Endometrium (tissue), 2 donors: ENCODE measurements around the gene HIVEP2.

ENCODE experiments used
- FAIRE-seq: peaks from 2 replicates; lab custom pipeline; 2012; peaks lifted over from hg19 to GRCh38; lab: Jason Lieb, UNC
- donor health status: control.
- donor health status: control.

The HIVEP2 gene

DNA sequence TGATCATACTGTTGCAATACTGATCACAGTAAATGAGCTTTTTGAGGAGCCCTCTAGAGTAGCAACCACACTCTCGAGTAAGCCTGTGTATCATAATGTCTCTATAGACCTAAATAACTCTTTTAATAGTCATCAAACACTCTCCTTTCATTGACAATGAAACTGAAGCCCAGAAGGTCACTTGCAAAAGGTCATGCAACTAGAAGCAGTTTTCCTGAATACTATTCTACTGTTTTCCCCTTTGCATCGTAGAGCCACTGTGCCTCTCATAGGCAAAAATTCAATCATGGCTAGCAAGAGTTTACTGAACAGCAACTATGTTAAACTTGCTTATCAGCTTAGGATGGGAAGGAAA lies 105.3 kb downstream of the HIVEP2 start:
- FAIRE-seq = no peak

DNA sequence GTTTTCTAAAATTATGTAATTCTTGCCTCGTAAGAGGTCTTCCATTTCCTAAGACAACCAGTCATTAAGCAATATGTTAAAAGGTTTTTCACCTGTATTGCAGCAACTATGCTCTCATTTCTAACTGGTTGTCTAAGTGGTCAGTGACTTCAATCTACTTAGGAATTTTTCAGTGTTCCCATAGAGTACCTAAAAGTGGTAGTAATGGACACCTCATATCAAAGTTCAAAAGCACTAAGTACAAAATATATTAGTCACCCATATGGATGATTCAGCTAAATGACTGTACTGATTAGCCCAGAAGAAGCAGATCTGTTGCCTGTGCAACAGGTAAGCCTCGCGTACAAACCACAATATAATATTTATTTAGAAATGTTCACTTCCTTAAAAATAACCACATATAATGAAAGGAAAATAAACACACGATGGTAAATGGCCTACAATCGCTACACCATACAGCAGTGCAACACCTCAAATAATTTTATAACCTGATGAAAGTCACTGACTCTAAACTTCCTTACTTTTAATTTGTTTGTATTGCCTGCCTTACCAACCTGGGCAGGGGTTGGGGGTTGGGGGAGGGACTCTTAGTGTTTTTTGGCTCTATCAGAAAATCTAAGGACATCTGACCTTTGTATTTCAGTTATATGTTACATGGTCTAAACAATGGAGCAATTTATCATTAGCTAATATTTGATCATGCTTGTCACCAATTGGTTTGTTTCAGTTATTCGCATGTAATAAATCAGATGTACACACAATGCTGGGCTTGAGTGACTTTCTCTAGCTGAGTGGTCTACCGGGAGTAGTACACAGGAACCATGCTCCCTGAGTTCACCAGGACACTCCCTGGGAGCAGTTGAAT lies 105.9 kb downstream of the HIVEP2 start:
- no peak for FAIRE-seq

DNA sequence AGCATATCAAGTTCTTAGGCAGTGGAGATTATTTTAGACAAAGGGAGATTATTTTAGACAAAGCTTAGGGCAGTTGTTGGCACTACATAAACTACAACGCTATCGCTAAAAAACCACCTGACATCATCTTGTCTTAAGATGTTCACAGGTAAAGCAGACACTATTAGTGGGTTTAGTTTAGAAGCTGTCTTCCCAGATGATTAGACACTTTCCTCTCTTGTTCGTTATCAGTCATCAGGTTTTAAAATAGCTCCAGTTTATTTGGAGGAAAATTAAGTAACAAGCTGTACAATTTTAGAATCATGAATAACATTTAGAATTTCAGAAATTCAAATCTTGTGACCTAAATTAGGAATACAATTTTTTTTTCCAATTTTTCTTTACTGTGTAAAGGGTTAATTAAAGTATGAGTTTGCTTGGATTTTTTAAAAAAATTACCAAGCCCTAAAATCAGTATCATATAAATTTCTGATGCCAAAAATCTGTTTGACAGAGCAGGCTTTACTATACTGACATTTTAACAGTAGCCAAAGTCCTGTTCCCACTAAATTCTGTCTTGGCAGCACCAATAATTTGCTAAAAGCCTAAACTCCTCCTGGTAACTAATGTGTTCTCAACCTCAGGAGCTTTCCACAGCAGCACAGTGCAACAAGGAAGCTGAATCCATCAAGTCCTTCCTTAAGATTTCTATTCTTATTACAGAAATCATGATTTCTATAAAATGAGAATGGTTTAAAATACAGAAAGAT lies 109.0 kb downstream of the HIVEP2 start:
- no peak for FAIRE-seq

DNA sequence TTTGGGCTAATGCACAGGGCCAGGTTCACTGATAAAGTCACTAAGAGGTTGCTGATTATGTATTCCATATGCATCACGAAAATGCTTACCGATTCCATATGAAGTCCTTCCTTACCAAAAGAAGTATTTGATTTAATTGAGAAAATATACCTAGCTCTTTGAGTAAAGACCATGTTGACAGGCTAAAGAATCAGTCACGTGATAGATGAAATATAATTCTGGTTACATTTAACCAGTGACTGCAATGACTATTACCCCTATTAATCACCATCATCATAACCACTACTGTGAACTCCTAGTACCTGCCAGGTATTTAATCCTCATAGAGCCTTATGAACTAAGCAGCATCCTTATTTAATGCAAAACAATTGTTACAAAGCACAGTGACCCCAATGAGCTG lies 110.1 kb downstream of the HIVEP2 start:
- no peak for FAIRE-seq

DNA sequence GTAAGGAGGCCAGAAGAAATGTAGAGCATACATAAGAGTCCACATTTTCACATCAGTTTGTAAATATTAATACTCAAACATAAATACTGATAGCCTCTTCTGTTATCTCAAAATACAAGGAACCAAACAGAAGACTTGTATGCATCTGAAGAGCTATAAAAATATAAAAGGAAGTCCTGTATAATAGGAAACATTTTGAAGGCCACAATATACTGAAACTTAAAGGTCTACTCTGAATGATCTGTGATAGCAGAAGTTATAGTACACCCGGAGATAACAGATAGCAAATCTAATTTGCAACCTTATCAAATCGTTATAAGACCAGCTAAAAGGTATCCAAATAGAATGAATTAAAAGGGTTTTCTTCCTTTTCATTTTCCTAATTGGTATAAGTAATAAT lies 111.2 kb downstream of the HIVEP2 start:
- FAIRE-seq = no peak

DNA sequence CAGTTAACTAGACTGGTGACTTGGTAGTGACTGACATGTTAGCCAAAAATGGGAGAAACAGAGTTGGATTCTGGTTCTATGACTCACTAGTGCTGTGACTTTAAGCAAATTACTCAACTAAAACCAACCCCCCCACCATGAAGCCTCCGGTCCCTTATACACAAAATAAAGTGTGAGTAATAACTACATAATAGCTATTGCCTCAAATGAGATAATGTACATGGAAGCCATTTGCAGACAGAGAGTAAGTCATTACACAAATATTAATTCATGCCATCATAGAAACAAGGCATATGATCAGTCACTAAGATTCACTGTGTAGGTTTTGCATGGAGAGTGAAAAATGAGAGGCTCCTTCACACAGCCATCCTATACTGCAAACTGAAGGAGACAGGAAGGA lies 111.9 kb downstream of the HIVEP2 start:
- FAIRE-seq = no peak

DNA sequence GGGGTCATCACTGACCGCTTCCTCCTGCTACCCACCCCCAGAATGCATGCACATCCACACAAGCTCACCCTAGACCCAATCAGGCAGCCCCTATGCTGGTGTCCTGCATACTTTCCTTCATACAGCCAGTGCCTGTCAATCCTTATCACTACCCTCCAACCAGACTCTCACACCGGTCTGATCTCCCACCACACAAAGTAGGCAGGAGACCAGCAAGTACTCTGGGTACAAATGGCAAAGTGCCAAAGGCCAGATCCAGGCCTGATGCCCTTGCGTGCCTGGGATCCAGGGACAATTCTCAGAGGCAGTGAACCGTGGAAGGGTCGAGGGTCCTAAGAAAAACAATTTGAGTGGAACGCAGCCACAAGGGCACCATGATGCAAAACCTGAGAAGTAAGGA lies 114.2 kb downstream of the HIVEP2 start:
- no peak for FAIRE-seq

DNA sequence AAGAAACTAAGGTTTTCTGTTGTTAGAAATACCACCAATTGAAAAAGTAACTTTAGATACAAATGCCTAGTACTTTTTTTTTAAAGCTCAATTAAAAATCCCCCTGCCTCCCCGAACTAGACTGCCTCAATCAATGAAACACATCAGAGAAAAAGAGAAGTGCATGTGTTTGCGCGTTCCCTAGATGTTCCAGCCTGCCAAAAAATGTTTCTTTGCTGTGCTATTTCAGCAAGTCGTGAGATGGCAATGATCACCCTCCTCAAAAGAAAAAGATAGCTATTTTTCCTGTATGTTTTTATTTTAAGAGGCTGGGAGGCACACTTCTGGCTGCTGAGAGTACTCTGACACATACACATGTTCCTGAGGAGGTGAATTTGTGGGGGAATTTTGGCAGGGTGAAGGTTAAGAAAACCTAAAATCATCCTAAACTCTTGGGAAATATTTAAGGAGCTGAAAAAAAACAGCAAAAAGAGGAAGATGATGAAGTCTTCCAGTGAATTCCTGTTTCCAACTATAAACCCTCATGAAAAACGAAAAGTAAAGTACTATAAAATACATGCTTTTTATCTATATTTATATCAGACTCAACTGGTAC lies 114.8 kb downstream of the HIVEP2 start:
- FAIRE-seq = no peak

DNA sequence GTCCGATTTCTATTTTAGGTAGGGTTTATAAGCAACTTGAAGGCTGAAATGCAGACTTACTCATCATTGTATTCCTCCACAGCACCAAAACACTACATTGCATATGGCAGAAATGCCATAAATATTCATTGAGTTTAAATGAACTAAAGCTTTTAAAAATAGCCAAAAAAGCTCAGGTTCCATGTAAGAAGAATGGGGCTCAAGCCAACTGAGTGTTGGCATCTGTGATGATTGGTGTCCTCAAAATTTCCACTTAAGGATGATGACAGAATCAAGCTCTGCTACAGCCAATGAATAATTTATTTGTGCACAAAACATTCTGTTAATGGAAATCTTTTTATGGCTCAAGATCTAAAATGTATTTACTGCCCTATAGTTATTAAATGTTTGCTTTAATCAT lies 115.4 kb downstream of the HIVEP2 start:
- FAIRE-seq = no peak

DNA sequence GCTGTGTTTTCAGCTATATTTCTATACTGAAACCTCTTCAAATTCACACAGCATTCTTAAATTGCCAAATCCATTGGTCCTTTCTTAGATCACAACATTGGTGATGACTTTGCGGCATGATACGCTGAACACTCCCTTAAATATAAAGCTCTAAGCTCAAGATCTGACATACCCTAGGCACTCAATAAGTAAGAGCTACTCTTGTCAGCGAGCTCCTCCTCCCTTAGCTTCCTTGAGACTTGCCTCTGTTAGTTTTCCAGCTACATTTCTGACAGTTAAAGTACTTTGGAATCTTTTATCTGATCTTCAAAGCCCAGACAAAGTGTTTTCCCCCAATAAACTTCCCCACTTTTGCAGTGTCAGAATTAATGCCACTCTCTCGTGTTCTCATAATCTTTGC lies 117.0 kb downstream of the HIVEP2 start:
- no peak for FAIRE-seq

DNA sequence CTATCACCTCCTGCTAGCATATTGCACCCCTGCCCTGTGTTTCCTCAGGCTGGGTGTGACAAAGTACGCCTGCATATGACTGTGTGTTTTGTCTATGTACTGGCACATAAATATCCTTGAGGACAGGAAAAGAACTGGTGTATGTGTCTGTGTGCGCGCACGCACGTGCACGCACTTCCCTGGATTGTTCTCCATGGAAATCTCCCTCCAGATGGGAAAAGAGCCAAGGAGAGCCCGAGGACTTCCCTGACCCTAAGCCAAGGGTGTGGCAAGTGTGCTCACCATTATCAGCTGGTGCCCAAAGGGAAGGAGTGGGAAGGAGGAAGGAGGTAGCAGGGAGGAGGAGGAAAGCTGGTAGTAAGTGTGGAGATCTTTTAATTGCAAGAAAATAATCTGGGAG lies 117.6 kb downstream of the HIVEP2 start:
- no peak for FAIRE-seq

DNA sequence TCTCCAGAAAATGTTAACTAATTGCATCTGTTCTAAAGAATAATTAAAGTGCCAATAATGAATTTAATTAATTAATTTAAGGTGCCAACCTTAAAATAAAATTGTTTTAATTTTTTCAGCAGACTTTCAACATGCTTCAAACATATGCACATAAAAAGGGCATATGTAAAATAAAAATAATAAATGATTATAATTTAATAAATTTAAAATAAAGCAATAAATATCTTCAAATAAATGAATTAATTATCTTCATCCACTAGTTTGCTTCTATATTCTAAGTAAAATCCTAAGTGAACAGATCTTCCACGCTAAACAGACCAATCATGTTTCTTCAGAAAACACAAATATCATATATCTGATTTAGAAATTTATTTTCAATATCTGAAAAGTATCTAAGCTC lies 119.2 kb downstream of the HIVEP2 start:
- peak; percentile 29 for FAIRE-seq

DNA sequence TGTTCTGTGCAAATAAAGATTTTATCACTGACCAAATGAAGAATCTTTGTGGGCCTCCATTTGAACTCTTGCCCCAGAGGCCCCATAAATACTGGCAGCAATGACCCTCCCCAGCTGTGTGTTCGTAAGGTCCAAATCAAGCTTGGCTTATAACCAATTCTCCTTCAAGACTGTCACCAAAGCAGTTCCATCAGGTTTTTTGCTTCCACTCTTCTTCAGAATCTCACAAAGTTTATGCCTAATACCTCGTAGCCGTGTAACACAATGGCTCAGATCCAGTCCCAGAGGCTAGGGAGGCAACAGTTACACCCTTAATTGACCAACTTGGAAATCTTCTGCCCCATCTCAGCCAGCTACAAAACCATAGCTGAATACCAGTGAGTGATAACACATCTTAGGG lies 120.5 kb downstream of the HIVEP2 start:
- FAIRE-seq = no peak

DNA sequence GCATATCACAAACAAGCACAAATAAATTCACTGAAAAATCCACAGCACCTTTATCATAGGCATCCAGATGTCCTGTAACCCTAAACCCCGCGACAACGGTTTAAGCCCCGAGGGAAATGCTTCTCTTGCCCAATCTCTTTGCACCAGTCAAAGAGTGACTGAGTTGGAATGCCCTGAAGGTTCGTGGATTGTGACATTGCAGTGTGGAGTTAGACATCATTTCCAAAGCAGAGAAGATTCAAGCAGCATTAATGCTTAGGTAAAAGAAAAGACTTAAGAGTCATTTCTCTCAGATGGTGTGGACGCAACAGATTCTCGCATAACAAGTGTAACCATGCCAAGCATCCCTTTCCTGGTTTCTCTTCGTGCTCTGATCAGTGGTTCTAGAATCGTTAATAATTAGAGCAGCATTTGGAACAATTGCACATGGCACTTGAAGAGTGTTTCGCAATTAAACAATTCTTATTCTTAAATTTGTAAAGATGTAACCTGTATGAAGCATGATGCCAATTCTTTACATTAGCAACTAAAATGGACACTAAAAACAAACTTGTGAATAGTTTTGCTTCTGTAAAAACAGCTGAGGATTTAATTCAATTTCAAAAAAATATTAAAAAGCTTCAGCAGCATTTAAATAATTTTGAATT lies 121.6 kb downstream of the HIVEP2 start:
- no peak for FAIRE-seq

DNA sequence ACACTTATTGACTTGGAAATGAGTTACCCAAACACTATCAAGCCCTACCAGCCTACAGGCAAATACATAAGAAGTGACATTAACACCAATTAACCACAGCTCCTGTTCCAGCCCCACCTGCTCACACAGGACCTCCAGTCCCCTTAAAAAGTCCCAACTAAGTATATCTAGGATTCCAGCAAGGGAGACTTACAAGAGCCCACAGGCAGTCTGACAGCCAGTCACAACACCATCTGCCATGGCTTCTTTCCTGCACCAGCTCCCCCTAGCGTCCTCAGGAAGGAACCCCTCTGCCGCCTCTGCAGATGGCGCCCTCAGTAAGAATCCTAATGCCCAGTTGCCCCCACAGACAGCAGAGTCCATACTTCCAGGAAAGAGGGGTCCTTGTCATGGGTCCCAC lies 122.1 kb downstream of the HIVEP2 start:
- FAIRE-seq = no peak

DNA sequence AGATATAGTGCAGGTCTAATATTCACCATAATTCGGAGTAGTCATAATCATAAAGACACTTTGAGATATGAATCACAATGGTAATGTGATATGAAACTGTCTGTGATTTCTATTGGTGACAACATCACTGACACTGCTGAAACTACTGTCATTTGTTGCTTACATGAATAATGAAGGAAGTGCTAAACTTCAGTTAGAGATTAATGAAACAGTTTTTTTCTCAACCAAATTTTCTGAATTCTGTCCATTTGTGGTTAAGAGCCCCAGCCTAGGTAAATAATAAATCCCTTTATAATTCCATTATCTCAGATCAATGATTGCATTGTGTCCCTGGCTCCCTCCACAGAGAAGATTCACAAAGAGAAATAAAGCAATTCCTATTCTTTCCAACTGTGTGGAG lies 122.6 kb downstream of the HIVEP2 start:
- no peak for FAIRE-seq

DNA sequence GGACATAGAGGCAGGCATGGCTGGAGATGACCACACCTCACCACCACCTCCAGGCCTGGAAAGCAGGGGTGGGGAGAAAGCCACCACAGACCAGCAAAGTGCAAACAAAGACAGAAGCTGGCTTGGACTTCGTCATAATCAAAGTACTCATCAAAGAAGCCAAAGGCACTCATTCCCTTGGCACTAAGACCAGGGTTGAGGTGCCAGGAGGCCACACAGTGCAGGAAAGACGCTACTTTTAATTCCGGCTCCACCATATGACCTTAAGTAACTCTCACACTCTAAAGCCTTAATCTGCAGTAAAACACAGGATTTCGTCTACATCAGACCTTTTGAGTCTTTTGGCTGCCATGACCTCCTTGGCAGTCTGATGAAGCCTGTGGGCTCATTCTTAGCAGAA lies 123.1 kb downstream of the HIVEP2 start:
- FAIRE-seq = no peak

DNA sequence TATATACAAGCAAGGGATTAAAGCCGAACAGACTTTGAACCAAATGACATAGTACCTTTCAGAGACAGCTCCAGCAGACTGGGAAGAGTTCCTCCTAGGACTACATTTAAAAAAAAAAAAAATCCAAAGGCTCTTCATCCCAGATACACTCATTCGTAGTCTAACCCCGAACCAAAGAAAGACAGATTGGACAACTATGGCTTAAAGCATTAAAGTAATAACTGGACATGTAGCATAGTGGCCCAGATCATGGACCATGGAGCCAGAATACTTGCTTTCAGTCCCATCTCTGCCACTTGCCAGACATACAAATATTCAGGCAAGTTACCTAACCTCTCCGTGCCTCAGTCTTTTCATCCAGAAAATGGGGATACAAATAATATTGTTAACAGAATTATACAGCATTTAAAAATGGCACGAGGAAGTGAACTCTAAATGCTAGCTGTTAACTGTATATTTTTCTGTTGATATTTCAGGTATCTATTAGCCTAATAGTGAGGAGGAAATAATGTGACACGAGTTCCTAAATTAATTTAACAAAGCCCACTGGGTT lies 123.7 kb downstream of the HIVEP2 start:
- FAIRE-seq = no peak

DNA sequence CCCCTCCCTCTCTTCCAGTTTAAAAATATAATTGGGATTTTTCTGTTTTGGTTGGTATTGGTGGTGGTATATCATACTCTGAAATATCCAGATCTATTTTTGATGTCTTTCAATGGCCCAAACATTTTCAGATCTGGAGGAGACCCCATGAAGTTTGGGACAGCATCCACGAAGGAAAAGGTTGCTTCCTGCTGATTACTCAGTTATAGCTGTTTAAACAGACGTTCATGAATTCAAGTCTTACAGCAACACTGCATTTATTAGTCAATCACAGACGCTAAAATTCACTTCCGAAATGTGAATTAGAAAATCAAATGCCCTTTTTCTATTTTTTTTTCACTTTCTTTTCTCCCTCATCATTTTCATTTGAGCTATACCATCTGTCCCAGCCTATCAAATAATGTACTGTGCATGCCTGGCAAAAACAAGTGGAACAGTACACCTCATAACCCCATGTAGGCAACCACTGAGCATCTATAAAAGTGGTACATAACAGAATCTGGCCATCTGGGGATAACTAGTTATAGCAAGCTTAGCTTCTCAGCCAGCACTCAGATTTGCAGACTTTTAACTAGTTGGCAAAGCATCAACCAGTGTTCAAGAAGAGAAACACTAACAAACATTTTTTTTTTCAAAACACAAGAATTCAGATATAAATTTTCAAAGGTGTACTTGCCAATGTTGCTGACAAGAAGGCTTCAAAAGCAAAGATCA lies 124.5 kb downstream of the HIVEP2 start:
- no peak for FAIRE-seq

DNA sequence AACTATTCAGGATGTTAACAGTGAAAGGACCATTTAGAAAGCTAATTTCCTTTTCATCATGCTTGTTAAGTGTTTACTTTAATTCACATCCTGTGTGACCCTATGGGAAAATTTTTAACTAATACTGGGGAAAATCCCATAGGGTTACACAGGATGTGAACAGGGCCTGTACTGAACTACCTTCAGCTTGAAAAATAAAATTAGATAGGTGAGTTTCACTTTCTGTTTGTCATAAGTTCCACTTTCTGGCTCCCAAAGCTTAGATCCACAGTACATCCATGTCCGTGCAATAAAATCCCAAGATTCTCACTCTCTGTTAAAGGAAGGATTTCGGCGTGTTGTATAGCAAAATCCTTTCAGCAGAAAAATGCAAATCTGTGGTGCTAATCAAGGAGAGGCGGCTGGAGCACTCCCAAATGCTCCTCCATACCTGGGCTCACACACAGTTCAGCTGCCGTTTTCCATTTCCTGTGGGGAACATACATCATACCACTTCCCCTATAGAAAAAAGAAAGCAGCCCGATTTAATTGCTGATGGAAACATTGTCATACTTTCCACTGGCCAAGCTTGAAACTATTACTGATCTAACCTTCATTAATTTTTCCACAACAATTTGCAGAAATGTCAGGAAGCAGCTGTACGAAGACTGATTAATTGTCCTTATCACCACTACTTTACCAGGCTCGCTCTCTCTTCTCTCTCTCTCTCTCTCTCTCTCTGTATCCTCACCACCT lies 125.2 kb downstream of the HIVEP2 start:
- no peak for FAIRE-seq

DNA sequence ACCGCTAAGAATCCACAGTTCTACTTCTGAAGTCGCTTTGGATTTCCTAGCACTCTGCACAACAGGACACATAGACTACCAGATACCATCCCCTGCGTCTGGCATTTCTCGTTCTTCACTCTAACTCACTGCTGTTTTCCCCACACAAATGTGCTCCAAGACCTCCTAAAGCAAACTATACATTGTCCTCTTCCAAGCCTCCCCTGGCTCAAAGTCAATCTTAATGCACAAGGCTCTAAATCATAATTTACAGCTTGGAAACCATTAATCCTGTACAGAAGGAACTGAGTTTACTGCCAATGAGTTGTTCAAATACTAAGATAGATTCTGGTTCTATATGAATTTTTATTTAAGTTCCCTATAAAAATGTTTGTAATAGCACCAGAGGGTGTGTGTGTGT lies 128.5 kb downstream of the HIVEP2 start:
- no peak for FAIRE-seq
